Measurements from ENCODE around the gene INTS3. TPM values are rescaled to one million over a fixed set of nuclear protein-coding genes. Genes with fewer than 3 reads are reported as not detected.

The INTS3 gene
- total and polyA plus RNA-seq, 10 of the 15 experiments (the other 5 are each of a cell fraction or from before 2014, with no cell fraction given): 12.6 to 87.4 (median 30.8) TPM

DNA sequence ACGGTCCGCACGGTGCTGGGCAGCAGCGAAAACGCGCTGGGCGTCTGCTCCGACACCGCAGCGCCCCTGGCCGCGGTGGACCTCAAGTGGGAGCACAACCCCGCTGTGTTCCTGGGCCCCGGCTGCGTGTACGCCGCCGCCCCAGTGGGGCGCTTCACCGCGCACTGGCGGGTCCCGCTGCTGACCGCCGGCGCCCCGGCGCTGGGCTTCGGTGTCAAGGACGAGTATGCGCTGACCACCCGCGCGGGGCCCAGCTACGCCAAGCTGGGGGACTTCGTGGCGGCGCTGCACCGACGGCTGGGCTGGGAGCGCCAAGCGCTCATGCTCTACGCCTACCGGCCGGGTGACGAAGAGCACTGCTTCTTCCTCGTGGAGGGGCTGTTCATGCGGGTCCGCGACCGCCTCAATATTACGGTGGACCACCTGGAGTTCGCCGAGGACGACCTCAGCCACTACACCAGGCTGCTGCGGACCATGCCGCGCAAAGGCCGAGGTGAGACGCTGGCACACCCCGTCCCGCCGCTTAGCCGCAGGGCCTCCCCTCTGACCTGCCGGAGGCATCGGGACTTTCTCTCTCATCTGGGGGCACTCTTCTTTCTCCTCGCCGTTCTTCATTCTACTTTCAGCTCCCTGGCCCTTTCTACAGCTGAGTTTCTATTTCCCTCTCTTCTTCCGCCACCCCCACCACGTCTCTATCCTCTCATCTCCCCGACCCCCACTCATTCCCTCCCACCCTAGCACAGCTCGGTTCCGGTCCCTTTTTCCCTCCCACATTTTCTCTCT lies 48.3 kb upstream of the INTS3 start (continued):
- TF ChIP-seq IKZF1 (conservative IDR thresholded peaks at IDR 0.05): peak; percentile 76
- TF ChIP-seq KDM1A (IDR thresholded peaks at IDR 0.05; ENCODE audit: borderline replicate concordance): no peak
- TF ChIP-seq SRF (IDR thresholded peaks at IDR 0.05; ENCODE audit: low read depth in 2 of 2, low read length in 2 of 2): no peak
- TF ChIP-seq TCF12 (IDR thresholded peaks at IDR 0.05; ENCODE audit: low read depth, low read length): no peak
- TF ChIP-seq SUZ12 (IDR thresholded peaks at IDR 0.05; ENCODE audit: unreplicated experiment): peak; percentile 47
- TF ChIP-seq ZZZ3 (IDR thresholded peaks at IDR 0.05; ENCODE audit: control insufficient read depth, insufficient read length, low read depth): no peak
- TF ChIP-seq BRCA1 (IDR thresholded peaks at IDR 0.05; ENCODE audit: low read depth, low read length): no peak
- TF ChIP-seq POLR2AphosphoS5 (IDR thresholded peaks at IDR 0.05; ENCODE audit: low read length): no peak

DNA sequence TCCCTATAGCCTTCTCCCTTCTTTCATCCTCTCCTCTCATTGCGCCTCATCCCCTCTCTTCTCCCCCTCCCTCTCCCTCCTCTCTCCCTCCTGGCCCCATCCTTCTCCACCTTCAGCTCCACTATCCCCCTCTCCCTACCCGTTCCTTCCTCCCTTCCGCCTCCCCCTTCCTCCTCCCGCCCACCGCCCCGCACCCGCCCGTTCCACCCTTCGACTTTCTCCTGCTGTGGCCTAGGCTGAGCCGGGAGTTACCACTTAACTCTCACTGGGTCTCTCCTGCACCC lies 47.8 kb upstream of the INTS3 start:
- no CpG with 5 or more reads among the region's 10 CpGs for WGBS (ENCODE audit: insufficient coverage, insufficient replicate concordance, low lambda C conversion rate, missing lambda C conversion rate)
- Histone ChIP-seq H3K4me2 (ENCODE audit: control insufficient read depth, insufficient read depth) (no peak overlapping the region), H3K4me3 (no peak overlapping the region; the same call in 1 of the 2 replicates), H3K36me3 (ENCODE audit: control insufficient read depth in 2 of 2, insufficient read depth in 2 of 2, low read length in 1 of 2) (no peaks in the 10 kb centered on the region), H2AFZ (ENCODE audit: control insufficient read depth, low read depth, low read length) (no peak overlapping the region), H3K27ac (ENCODE audit: control insufficient read depth, insufficient read depth) (no peak overlapping the region), H3K9ac (ENCODE audit: control insufficient read depth, insufficient read depth, low read length) (no peak overlapping the region), H3K4me1 (ENCODE audit: control insufficient read depth, insufficient read depth, low read length) (peaks cover 16% of the 10 kb centered on the region), H3K9me3 (replicated peaks; ENCODE audit: control insufficient read depth, insufficient read depth, low read length) (no peaks in the 10 kb centered on the region; the same call in 2 of the 3 replicates), H3K27me3 (replicated peaks in 1 of 2; ENCODE audit: control insufficient read depth in 2 of 2, insufficient read depth in 2 of 2, low read length in 1 of 2) (peaks cover 14 to 23% of the 10 kb centered on the region in 2 experiments), H3K79me2 (ENCODE audit: control insufficient read depth, insufficient read depth, low read length) (no peaks in the 10 kb centered on the region), H4K20me1 (ENCODE audit: control insufficient read depth, insufficient read depth) (no peaks in the 10 kb centered on the region; the same call in 1 of the 2 replicates)
- ChIA-PET RAD21 (ENCODE audit: unreplicated experiment) (interaction anchor here (0.9 to 1.8 kb wide), 4 partner anchors 55 to 170 kb away, joined by 3 to 6 read pairs (median 3); no protein-coding TSS in a partner anchor), CTCF (interaction anchor here (0.6 to 6.9 kb wide), 8 partner anchors 23 to 173 kb away, joined by 3 to 84 read pairs (median 4); no protein-coding TSS in a partner anchor), POLR2A (interaction anchor here (0.9 kb wide), 2 partner anchors 68 to 112 kb away, joined by 3 to 9 read pairs; no protein-coding TSS in a partner anchor), SMC1A (ENCODE audit: uncharacterized antibody, unreplicated experiment) (interaction anchor here (0.6 to 6.3 kb wide), 11 partner anchors 62 to 306 kb away, joined by 3 to 55 read pairs (median 4); partner anchors contain the start of gene RAB13)
- no TSS peak for BruUV-seq (replicated peaks)
- DNase-seq (ENCODE audit: low read depth, low spot score) (no peak), FAIRE-seq (no peak), ATAC-seq (no peak)
- intact Hi-C loops (cut with micrococcal nuclease; ENCODE audit: unreplicated experiment) (no loop called here), in situ Hi-C loops (cut with MboI) (no loop called here)
- TF ChIP-seq FOXM1 (IDR thresholded peaks at IDR 0.05; ENCODE audit: low read depth, low read length) (no peak), IKZF1 (conservative IDR thresholded peaks at IDR 0.05) (no peak), IRF4 (IDR thresholded peaks at IDR 0.05; ENCODE audit: low read depth, low read length) (no peak), BHLHE40 (IDR thresholded peaks at IDR 0.05; ENCODE audit: borderline replicate concordance in 1 of 2, low read depth in 2 of 2, low read length in 1 of 2) (no peak), NFIC (IDR thresholded peaks at IDR 0.05; ENCODE audit: low read depth, low read length) (no peak), HCFC1 (IDR thresholded peaks at IDR 0.05; ENCODE audit: low read length) (no peak), RAD51 (IDR thresholded peaks at IDR 0.05) (no peak)

All from GM12878 (cell line).